ENCODE measurements around the gene SETD1B. TPM values are rescaled to one million over a fixed set of nuclear protein-coding genes. Genes with fewer than 3 reads are reported as not detected.
A peak's percentile ranks its signal among the peaks of the same experiment; 100 is the strongest.
"Not testable (repeated sequence)": the region's sequence is repeated elsewhere in the genome, so short reads cannot be mapped to it uniquely, and the experiment has no call there.

Gene SETD1B
- total RNA-seq, 4 donors from 2014 or later: 3.7 to 10.4 (median 6.6) TPM

DNA sequence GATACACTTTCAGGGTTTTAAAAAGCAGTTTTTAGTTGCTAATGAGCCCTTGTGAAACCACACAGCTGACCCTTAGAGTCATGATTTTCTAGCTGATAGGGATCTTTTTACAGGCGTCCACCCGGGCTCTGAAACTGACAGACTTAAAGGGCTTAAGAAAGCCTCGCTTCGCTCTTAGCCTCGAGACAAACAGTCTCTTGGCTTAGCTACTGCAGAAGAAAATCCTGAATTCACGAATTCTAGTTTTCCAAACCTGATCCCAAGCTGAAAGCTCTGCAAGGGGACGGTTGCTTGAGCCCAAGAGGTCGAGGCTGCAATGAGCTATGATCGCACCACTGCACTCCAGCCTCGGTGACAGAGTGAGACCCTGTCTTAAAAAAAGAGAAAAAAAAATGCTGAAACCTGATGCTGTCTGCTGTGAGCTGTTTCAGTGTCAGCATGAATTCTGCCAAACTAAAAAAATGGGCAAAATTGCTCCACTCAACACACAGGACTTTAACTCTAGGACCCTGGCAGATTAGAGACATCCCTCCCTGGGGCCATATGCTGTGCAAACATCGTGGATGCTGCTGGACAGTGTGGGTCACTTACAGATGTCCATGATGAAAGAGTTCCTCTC, 57.9 kb downstream of the SETD1B start:
- TF ChIP-seq, protein P1, sequence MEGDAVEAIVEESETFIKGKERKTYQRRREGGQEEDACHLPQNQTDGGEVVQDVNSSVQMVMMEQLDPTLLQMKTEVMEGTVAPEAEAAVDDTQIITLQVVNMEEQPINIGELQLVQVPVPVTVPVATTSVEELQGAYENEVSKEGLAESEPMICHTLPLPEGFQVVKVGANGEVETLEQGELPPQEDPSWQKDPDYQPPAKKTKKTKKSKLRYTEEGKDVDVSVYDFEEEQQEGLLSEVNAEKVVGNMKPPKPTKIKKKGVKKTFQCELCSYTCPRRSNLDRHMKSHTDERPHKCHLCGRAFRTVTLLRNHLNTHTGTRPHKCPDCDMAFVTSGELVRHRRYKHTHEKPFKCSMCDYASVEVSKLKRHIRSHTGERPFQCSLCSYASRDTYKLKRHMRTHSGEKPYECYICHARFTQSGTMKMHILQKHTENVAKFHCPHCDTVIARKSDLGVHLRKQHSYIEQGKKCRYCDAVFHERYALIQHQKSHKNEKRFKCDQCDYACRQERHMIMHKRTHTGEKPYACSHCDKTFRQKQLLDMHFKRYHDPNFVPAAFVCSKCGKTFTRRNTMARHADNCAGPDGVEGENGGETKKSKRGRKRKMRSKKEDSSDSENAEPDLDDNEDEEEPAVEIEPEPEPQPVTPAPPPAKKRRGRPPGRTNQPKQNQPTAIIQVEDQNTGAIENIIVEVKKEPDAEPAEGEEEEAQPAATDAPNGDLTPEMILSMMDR (IDR thresholded peaks at IDR 0.05): no peak
- no peak for DNase-seq (ENCODE audit: low spot score)
- ATAC-seq (ENCODE audit: low FRiP score): no peak

DNA sequence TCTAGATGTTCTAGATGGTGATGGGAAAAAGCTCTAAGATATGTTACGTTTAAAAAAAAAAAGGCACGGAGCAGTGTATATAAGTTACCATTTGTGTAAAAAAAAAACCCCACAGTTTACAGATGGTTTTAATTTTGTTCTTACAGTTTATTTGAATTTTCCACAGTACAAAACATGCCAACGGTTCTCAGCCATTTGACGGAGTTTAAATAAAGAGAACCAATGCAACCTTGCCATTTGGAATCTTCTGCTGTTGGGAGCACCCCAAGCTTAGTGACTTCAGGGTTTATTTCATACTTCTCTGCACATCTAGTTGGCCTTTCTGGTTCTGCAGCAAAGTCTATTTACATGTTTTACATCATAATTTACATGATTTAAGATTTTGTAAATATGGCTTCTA, 62.5 kb downstream of the SETD1B start:
- TF ChIP-seq, protein P1 (IDR thresholded peaks at IDR 0.05): no peak

DNA sequence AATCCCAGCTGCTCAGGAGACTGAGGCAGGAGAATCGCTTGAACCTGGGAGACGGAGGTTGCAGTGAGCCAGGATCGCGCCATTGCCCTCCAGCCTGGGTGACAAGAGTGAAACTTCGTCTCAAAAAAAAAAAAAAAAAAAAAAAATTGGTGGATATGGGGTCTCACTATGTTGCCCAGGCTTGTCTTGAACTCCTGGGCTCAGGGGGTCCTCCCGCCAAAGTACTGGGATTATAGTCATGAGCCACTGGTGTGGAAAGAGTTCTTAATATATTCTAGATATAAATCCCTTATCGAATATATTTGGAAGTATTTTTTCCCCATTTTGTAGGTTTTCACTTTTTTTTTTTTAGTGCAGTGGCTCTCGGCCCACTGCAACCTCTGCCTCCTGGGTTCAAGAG, 65.4 kb downstream of the SETD1B start:
- not testable (repeated sequence) for DNase-seq (ENCODE audit: low spot score); ATAC-seq (ENCODE audit: low FRiP score)

More for the DNA sequence above, 62.5 kb downstream of the SETD1B start:
- ATAC-seq (ENCODE audit: low FRiP score): no peak
- DNase-seq (ENCODE audit: low spot score): no peak

DNA sequence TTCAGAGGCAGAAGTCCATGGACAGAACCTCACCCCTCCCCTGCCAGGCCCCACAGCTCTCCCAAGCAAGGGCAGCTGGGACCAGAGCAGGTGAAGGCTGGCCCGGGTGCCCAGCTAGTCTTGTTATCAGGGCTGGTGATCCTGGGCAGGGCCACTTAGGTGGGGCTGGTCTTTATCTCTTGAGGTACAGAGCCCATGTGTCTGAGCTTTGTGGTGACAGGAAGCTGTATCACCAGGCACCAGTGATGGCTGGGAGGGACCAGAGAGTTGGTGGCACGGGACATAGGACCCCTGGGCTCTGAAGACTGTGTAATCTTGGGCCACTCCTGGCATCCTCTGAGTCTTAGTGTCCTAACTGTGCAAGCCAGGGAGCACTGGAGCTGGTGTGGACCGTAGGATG, 67.7 kb downstream of the SETD1B start:
- DNase-seq (ENCODE audit: low spot score) (no peak), ATAC-seq (ENCODE audit: low FRiP score) (no peak)
- TF ChIP-seq, protein P1 (IDR thresholded peaks at IDR 0.05): no peak

DNA sequence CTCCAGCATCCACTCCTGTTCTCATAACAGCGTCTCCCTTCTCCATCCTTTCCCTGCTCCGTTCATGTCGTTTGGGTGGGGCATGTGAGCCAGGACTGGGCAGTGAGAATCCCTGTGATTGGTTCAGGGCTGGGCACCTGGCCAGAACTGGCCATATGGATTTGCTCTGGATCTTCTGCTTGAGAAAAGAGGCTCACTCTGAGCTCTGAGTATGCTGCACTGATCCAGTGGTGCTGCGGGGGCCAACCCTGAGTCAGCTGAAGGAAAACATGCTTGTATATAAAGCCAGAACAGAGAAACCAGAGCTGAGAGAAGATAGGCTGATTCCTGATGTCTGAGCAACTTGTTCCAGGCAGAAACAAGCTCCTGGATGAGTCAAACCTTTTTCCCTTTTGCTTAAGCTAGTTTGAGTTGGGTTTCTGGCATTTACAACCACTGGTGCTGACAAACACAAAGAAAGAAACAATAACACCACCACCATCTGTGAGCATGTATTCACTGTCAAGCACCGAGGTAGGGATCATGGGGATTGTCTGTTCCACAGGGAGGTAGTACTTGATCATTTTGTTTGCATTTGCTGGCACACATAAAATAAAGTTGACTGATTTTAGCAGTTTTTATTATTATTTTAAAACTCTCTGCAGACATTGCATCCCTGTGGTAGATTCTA, 68.9 kb downstream of the SETD1B start:
- ATAC-seq (ENCODE audit: low FRiP score) (peak; percentile 79), DNase-seq (ENCODE audit: low spot score) (no peak)
- TF ChIP-seq, protein P1 (IDR thresholded peaks at IDR 0.05): no peak

DNA sequence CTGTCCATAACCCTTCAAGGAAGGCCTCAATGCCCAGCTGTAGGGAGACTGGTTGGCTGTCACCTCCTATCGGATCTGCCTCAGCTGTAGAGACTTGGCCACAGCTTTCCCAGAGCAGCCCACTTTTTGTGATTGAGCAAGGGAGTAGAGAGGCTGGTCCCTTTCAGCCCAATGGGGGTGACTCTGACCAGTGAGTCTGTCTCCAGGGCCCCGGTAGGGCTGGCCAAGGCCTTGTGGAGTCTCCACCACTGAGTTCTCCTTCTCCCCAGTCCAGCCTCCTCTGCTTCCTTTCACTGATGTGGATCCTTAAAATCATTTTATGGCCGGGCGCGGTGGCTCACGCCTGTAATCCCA, 69.4 kb downstream of the SETD1B start:
- no peak for ATAC-seq (ENCODE audit: low FRiP score)
- TF ChIP-seq, protein P1 (IDR thresholded peaks at IDR 0.05): no peak
- DNase-seq (ENCODE audit: low spot score): no peak

DNA sequence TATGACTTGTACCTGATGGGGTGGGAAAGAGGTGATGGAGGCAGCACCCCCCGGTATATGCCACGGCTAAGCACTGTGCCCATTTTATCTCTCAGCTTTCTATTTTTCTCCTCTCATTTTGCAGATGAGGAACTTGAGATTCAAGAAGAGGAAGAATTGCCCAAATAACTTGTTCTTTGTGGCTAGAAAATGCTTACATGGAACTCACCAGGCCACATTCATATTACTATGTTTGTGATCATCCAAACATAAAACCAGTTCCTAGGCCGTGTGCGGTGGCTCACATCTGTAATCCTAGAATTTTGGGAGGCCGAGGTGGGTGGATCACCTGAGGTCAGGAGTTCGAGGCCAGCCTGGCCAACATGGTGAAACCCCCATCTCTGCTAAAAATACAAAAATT, 70.3 kb downstream of the SETD1B start:
- TF ChIP-seq, protein P1 (IDR thresholded peaks at IDR 0.05): no peak
- DNase-seq (ENCODE audit: low spot score) (no peak), ATAC-seq (ENCODE audit: low FRiP score) (no peak)
